ENCODE measurements around the gene MAP3K2.

Gene MAP3K2

DNA sequence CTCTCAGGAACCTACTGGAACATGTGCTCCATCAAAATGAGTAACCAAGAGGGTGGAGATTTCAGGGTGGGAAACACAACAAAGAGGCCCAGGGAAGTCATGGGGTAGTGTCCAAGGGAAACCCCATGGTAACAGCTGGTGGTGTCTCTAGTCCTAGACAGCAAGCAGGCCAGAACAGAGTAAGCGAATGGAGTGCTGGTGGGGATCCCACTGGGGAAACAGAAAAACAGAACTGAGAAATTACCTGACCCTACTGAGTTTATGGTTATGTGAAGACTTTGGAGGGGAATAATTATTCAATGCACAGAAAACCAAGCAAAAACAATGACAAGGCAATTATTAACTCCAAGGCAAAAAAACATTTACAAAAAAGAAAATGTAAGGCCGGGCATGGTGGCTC, 110.7 kb downstream of the MAP3K2 start:
- TF ChIP-seq, protein P1, sequence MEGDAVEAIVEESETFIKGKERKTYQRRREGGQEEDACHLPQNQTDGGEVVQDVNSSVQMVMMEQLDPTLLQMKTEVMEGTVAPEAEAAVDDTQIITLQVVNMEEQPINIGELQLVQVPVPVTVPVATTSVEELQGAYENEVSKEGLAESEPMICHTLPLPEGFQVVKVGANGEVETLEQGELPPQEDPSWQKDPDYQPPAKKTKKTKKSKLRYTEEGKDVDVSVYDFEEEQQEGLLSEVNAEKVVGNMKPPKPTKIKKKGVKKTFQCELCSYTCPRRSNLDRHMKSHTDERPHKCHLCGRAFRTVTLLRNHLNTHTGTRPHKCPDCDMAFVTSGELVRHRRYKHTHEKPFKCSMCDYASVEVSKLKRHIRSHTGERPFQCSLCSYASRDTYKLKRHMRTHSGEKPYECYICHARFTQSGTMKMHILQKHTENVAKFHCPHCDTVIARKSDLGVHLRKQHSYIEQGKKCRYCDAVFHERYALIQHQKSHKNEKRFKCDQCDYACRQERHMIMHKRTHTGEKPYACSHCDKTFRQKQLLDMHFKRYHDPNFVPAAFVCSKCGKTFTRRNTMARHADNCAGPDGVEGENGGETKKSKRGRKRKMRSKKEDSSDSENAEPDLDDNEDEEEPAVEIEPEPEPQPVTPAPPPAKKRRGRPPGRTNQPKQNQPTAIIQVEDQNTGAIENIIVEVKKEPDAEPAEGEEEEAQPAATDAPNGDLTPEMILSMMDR (IDR thresholded peaks at IDR 0.05; ENCODE audit: low read depth, low read length): no peak
- no peak overlapping the region for H3K4me3 ChIP-seq (ENCODE audit: low read depth, low read length)

DNA sequence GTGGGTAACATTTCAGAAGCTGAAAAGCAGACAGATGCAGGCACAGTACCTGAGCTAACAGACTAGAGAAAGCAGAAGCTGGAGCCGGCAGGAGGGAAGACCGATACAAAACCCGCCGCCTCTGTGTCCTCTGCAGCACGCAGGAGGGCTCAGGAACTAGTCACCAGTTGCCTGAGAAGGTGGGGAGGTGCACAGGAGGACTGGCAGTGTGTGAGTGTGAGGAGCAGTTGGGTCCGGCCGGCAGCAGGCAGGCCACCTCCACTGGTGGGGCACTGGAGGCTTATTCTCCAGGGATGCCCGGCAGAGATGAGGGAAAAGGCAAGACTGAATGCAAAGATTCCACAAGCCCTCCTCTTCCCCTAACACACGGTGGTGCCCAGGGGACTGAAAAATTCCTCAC, 112.0 kb downstream of the MAP3K2 start:
- no peak overlapping the region for H3K4me3 ChIP-seq (ENCODE audit: low read depth, low read length)
- TF ChIP-seq, protein P1 (IDR thresholded peaks at IDR 0.05; ENCODE audit: low read depth, low read length): no peak

DNA sequence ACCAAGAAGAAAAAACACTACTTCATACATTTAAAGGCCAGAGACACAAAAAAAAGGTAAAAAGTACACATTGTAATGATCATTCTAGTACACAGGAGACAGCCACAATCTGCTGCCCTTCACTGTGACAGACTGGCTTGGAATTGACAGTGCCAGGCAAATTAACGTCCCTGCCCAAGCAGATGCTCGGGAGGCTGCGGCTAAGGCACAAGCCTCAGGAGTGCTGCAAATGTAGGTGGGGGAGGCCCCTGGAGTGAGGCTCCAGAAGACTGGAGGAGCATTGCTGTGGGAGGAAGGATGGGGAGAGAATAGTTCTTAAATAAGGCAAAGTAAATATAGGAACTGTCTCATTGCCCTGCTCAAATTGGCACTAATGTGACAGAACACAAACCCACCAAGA, 112.4 kb downstream of the MAP3K2 start:
- TF ChIP-seq, protein P1 (IDR thresholded peaks at IDR 0.05; ENCODE audit: low read depth, low read length): no peak

DNA sequence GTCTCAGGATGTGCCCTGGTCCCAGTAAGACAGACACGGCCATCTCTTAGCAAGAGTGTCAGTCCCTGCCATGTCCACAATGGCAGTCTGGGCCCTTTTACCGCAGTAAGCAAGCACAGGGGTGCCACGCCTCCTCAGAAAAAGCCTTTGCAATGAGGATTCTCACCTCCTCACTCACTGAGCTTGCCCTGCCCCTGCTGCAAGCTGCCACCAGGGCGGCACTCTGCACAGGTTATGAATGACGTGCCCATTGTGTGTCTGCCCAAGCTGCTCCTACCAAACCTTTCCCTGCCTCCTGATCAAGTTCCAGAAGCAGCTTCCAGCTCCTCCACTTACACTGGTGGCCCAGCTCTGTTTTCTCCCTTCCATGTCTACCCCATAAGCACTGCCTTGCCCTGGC, 117.1 kb downstream of the MAP3K2 start:
- H3K4me3 ChIP-seq (ENCODE audit: low read depth, low read length): no peak overlapping the region
- TF ChIP-seq, protein P1 (IDR thresholded peaks at IDR 0.05; ENCODE audit: low read depth, low read length): no peak

More for the DNA sequence above, 112.4 kb downstream of the MAP3K2 start:
- no peak overlapping the region for H3K4me3 ChIP-seq (ENCODE audit: low read depth, low read length)

DNA sequence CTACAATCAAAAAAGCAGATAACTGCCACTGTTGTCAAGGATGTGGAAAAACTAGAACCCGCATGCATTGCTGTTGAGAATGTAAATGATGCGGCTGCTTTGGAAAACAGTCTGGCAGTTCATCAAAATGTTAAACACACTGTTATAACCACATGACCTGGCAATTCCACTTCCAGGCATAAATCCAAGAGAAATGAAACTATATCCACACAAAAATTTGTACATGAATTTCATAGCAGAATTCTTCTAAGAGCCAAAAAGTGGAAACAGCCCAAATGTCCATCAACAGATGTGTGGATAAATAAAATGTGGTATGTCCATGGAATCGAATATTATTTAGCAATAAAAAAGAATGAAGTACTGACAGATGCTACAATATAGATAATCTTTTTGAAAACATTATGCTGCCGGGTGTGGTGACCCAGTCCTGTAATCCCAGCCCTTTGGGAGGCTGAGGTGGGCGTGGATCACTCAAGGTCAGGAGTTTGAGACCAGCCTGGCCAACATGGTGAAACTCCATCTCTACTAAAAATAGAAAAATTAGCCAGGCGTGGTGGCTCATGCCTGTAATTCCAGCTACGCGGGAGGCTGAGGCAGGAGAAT, 125.9 kb downstream of the MAP3K2 start:
- no peak overlapping the region for H3K4me3 ChIP-seq (ENCODE audit: low read depth, low read length)
- TF ChIP-seq, protein P1 (IDR thresholded peaks at IDR 0.05; ENCODE audit: low read depth, low read length): no peak

DNA sequence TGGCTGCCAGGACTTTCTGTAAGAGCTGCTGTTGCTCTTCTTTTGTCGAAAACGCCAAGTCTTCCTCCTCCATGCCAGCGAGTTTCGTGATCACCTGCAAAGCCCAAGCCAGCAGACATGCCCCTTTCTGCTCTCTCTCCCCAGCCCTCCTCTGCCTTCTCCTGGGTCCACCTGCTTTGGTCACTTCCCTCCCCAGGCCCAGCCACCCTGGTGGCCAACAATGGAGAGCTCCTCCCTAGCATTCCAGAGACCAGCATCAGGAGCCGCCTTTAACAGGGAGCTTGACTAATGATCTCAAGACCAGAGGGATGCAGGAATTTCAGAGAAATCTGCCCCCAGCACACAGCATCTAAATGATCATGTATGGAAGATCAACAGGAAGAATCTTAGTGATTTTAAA, 128.4 kb downstream of the MAP3K2 start:
- TF ChIP-seq, protein P1 (IDR thresholded peaks at IDR 0.05; ENCODE audit: low read depth, low read length): no peak
- H3K4me3 ChIP-seq (ENCODE audit: low read depth, low read length): no peak overlapping the region

DNA sequence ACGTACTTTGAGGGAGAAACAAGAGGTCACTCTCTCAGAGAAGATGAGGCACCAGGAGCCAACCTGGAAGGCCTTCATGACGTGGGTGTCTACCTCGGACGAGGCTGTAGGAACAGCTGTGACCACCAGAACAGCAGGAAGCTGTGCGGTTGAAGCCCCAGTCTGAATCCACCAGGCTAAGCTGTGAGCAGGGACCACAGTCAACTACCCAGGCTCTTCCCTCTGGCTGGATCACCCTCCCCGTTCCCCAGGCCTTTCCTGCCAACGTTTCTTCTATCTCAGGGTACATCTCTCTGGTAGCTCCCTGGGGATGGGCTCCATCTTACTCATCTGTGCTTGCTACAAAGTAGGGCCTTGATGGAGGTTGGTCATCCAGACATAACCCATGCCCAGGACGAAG, 130.9 kb downstream of the MAP3K2 start:
- TF ChIP-seq, protein P1 (IDR thresholded peaks at IDR 0.05; ENCODE audit: low read depth, low read length): no peak

More for the DNA sequence above, 130.9 kb downstream of the MAP3K2 start:
- no peak overlapping the region for H3K4me3 ChIP-seq (ENCODE audit: low read depth, low read length)

Data from WI38 (cell line).